Measurements from ENCODE around the gene CLEC2A. TPM values are rescaled to one million over a fixed set of nuclear protein-coding genes. Genes with fewer than 3 reads are reported as not detected.

CLEC2A gene
- total and polyA plus RNA-seq, 2 donors (not counting 3 experiments of a cell fraction or from before 2014, with no cell fraction given) = not detected

GRCh38 chr12:9940375-9940774 lies 8.2 kb upstream of the CLEC2A start:
- Histone ChIP-seq H3K9ac (replicated peaks; ENCODE audit: extremely low read depth, insufficient read depth, low read length) (no peak overlapping the region), H3K27ac (ENCODE audit: insufficient read depth, low read depth, low read length) (no peak overlapping the region), H3K4me3 (replicated peaks in 1 of 3; ENCODE audit: insufficient read depth in 1 of 3, low read depth in 1 of 3, low read length in 3 of 3) (no peak overlapping the region), H3K9me1 (replicated peaks; ENCODE audit: control insufficient read depth, extremely low read depth, insufficient read depth, low read length) (no peaks in the 10 kb centered on the region), H3K9me3 (replicated peaks; ENCODE audit: control insufficient read depth, insufficient read depth, low read length) (no peaks in the 10 kb centered on the region), H3K36me3 (ENCODE audit: control insufficient read depth in 2 of 2, extremely low read depth in 1 of 2, insufficient read depth in 2 of 2, low read length in 2 of 2) (no peaks in the 10 kb centered on the region), H3K79me2 (ENCODE audit: control insufficient read depth, insufficient read depth, low read length) (no peaks in the 10 kb centered on the region), H3K4me2 (ENCODE audit: insufficient read depth, low read length) (no peak overlapping the region), H3K4me1 (ENCODE audit: control insufficient read depth, extremely low read depth, insufficient read depth, low read length) (no peaks in the 10 kb centered on the region), H4K20me1 (replicated peaks; ENCODE audit: control insufficient read depth, extremely low read depth, insufficient read depth, low read length) (no peaks in the 10 kb centered on the region), H2AFZ (ENCODE audit: low read depth, low read length) (no peak overlapping the region), H3K27me3 (ENCODE audit: control insufficient read depth in 2 of 2, insufficient read depth in 2 of 2, low read length in 2 of 2) (peaks cover 5 to 11% of the 10 kb centered on the region in 2 experiments)
- FAIRE-seq (peak; percentile 67), DNase-seq (ENCODE audit: low read depth, low spot score) (peak; percentile 37)
- TF ChIP-seq CTCF (IDR thresholded peaks at IDR 0.05; ENCODE audit: extremely low read depth in 1 of 2, insufficient read depth in 1 of 2, low read depth in 1 of 2, low read length in 2 of 2) (peak in 1 of 2 donors; percentile 38), GATA2 (IDR thresholded peaks at IDR 0.05; ENCODE audit: insufficient read depth, insufficient read length, low read depth, low read length) (no peak)
- BruUV-seq (replicated peaks) = no TSS peak
- intact Hi-C loops (cut with micrococcal nuclease) = loop anchor here (1.0 kb wide), 1 partner anchor 200 kb away; no protein-coding TSS in a partner anchor
- dilution Hi-C loops (cut with MboI; ENCODE audit: extremely low pct_ligation_motif_present, low sequenced_read_pairs) = no loop called here
- ChIA-PET CTCF (interaction anchor here (0.7 to 1.6 kb wide), 35 partner anchors 9 to 213 kb away, joined by 3 to 17 read pairs (median 4); partner anchors contain the start of genes CLEC12A, CLEC12B and CLEC2A), POLR2A (no interaction called here)

GRCh38 chr12:9936591-9936990 lies 4.4 kb upstream of the CLEC2A start:
- no peaks in the 10 kb centered on the region for H3K9me3 ChIP-seq (replicated peaks; ENCODE audit: control insufficient read depth, insufficient read depth, low read length)
- DNase-seq (ENCODE audit: low read depth, low spot score) = no peak
- no TSS peak for BruUV-seq (replicated peaks)
- dilution Hi-C loops (cut with MboI; ENCODE audit: extremely low pct_ligation_motif_present, low sequenced_read_pairs) (no loop called here), intact Hi-C loops (cut with micrococcal nuclease) (no loop called here)
- TF ChIP-seq JUN (IDR thresholded peaks at IDR 0.05; ENCODE audit: borderline replicate concordance, insufficient read depth, insufficient read length, low read depth) (no peak), FOS (IDR thresholded peaks at IDR 0.05; ENCODE audit: borderline replicate concordance, insufficient read depth, low read length) (no peak), CTCF (IDR thresholded peaks at IDR 0.05; ENCODE audit: extremely low read depth in 1 of 2, insufficient read depth in 1 of 2, low read depth in 1 of 2, low read length in 2 of 2) (no peak), GATA2 (IDR thresholded peaks at IDR 0.05; ENCODE audit: insufficient read depth, insufficient read length, low read depth, low read length) (no peak), POLR2AphosphoS5 (IDR thresholded peaks at IDR 0.05; ENCODE audit: insufficient read depth, low read depth, low read length) (no peak), POLR2A (IDR thresholded peaks at IDR 0.05; ENCODE audit: low read depth, low read length) (no peak), EZH2 (IDR thresholded peaks at IDR 0.05; ENCODE audit: borderline replicate concordance, low read depth, low read length, severe bottlenecking) (no peak), MYC (IDR thresholded peaks at IDR 0.05; ENCODE audit: low read depth, low read length) (no peak)
- TF ChIP-seq, protein P1, sequence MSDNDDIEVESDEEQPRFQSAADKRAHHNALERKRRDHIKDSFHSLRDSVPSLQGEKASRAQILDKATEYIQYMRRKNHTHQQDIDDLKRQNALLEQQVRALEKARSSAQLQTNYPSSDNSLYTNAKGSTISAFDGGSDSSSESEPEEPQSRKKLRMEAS (IDR thresholded peaks at IDR 0.05; ENCODE audit: insufficient read depth, insufficient read length) = no peak
- H3K4me2 ChIP-seq (ENCODE audit: insufficient read depth, low read length) = no peak overlapping the region
- H3K9ac ChIP-seq (replicated peaks; ENCODE audit: extremely low read depth, insufficient read depth, low read length) = no peak overlapping the region
- ChIA-PET CTCF (no interaction called here), POLR2A (no interaction called here)
- no peak overlapping the region for H3K27ac ChIP-seq (ENCODE audit: insufficient read depth, low read depth, low read length)
- H3K4me3 ChIP-seq (replicated peaks in 1 of 3; ENCODE audit: insufficient read depth in 1 of 3, low read depth in 1 of 3, low read length in 3 of 3) = no peak overlapping the region
- no peaks in the 10 kb centered on the region for H3K27me3 ChIP-seq (ENCODE audit: control insufficient read depth in 2 of 2, insufficient read depth in 2 of 2, low read length in 2 of 2)
- no peaks in the 10 kb centered on the region for H3K4me1 ChIP-seq (ENCODE audit: control insufficient read depth, extremely low read depth, insufficient read depth, low read length)
- H3K36me3 ChIP-seq (ENCODE audit: control insufficient read depth in 2 of 2, extremely low read depth in 1 of 2, insufficient read depth in 2 of 2, low read length in 2 of 2) = no peaks in the 10 kb centered on the region
- H3K9me1 ChIP-seq (replicated peaks; ENCODE audit: control insufficient read depth, extremely low read depth, insufficient read depth, low read length) = no peaks in the 10 kb centered on the region
- FAIRE-seq = no peak
- no peaks in the 10 kb centered on the region for H3K79me2 ChIP-seq (ENCODE audit: control insufficient read depth, insufficient read depth, low read length)
- H2AFZ ChIP-seq (ENCODE audit: low read depth, low read length) = no peak overlapping the region
- no peaks in the 10 kb centered on the region for H4K20me1 ChIP-seq (replicated peaks; ENCODE audit: control insufficient read depth, extremely low read depth, insufficient read depth, low read length)
